Activated T-cell treated with anti-CD3 and anti-CD28 coated beads, Interleukin-2, amount 50 U/mL, for 72 hours (primary cell): ENCODE results near the gene EBP. TPM values are rescaled to one million over a fixed set of nuclear protein-coding genes. Genes with fewer than 3 reads are reported as not detected.
"Not testable (repeated sequence)": the region's sequence is repeated elsewhere in the genome, so short reads cannot be mapped to it uniquely, and the experiment has no call there.

Experiments
- ATAC-seq, 2 donors: fragments of 150-1000 bp; cut with Tn5 transposase; replicated peaks in 1 of 2; 2 replicates each; pipeline ENCODE4 v1.10.0; 2021; ENCODE audit warnings: moderate library complexity in 2 of 2, mild to moderate bottlenecking in 1 of 2
- DNase-seq, 2 donors: peaks; one replicate each; pipeline ENCODE4 v3.0.0; 2021 to 2022; ENCODE audit warnings: mixed read lengths in 1 of 2
- H3K27ac Mint-ChIP-seq: one replicate; pipeline ENCODE4 v1.8.0; 2022; ENCODE audit warnings: mild to moderate bottlenecking, moderate library complexity, mixed read lengths
- H3K27me3 Mint-ChIP-seq: one replicate; pipeline ENCODE4 v1.8.0; 2022; ENCODE audit warnings: low read depth, mixed read lengths
- H3K36me3 Mint-ChIP-seq, 2 donors: one replicate each; pipeline ENCODE4 v1.8.0; 2022; ENCODE audit warnings: mixed read lengths in 2 of 2, mild to moderate bottlenecking in 1 of 2; ENCODE audit not compliant: insufficient read depth in 2 of 2
- H3K4me1 Mint-ChIP-seq: one replicate; pipeline ENCODE4 v1.8.0; 2022; ENCODE audit warnings: low read depth, mixed read lengths
- H3K4me3 Mint-ChIP-seq, 2 donors: one replicate each; pipeline ENCODE4 v1.8.0; 2022; ENCODE audit warnings: mild to moderate bottlenecking in 2 of 2, mixed read lengths in 2 of 2, moderate library complexity in 2 of 2
- H3K9me3 Mint-ChIP-seq, 2 donors: one replicate each; pipeline ENCODE4 v1.8.0; 2022; ENCODE audit warnings: mixed read lengths in 2 of 2
- total RNA-seq, 2 donors: library from RNA; stranded (reverse); gene quantifications; one replicate each; pipeline ENCODE4 v1.2.3, GENCODE V29; 2022

EBP gene
- total RNA-seq, 2 donors from 2014 or later: 112 to 113 TPM

GRCh38 chrX:48540480-48540879 lies 18.9 kb downstream of the EBP start:
- H3K9me3 Mint-ChIP-seq: no peaks in the 10 kb centered on the region
- ATAC-seq: no peak
- no peaks in the 10 kb centered on the region for H3K27me3 Mint-ChIP-seq
- H3K4me3 Mint-ChIP-seq: peak overlapping the region; percentile 82 to 99
- no peak for DNase-seq
- peaks cover 3 to 6% of the 10 kb centered on the region in 2 donors for H3K36me3 Mint-ChIP-seq
- H3K27ac Mint-ChIP-seq: peak overlapping the region; percentile 95
- peaks cover 17% of the 10 kb centered on the region for H3K4me1 Mint-ChIP-seq

- Mint-ChIP-seq H3K4me1 (peaks cover 17% of the 10 kb centered on the region), H3K27ac (peak overlapping the region; percentile 79), H3K36me3 (peaks cover 3 to 6% of the 10 kb centered on the region in 2 donors), H3K9me3 (no peaks in the 10 kb centered on the region), H3K27me3 (no peaks in the 10 kb centered on the region), H3K4me3 (peak overlapping the region; percentile 82 to 99)
- DNase-seq (no peak), ATAC-seq (no peak)
Measured at GRCh38 chrX:48541140-48541814, 19.7 kb downstream of the EBP start.

- peaks cover 0 to 5% of the 10 kb centered on the region in 2 donors for H3K36me3 Mint-ChIP-seq
- H3K4me3 Mint-ChIP-seq: no peak overlapping the region
- H3K4me1 Mint-ChIP-seq: no peaks in the 10 kb centered on the region
- no peak for ATAC-seq
- H3K27ac Mint-ChIP-seq: no peak overlapping the region
- no peaks in the 10 kb centered on the region for H3K27me3 Mint-ChIP-seq
- no peak for DNase-seq
- H3K9me3 Mint-ChIP-seq: no peaks in the 10 kb centered on the region
Measured at GRCh38 chrX:48548871-48549270, 27.3 kb downstream of the EBP start.

- not testable (repeated sequence) for H3K36me3 Mint-ChIP-seq, H3K4me1 Mint-ChIP-seq, H3K4me3 Mint-ChIP-seq
Measured at GRCh38 chrX:48555731-48556325, 34.2 kb downstream of the EBP start.

GRCh38 chrX:48558271-48558670 lies 36.7 kb downstream of the EBP start:
- H3K4me3 Mint-ChIP-seq: peak overlapping the region in 1 of 2 donors; percentile 43
- no peaks in the 10 kb centered on the region for H3K4me1 Mint-ChIP-seq
- peak; percentile 97 to 99 for ATAC-seq
- H3K27ac Mint-ChIP-seq: peak overlapping the region; percentile 87
- peaks cover 6% of the 10 kb centered on the region for H3K27me3 Mint-ChIP-seq
- peaks cover 2 to 7% of the 10 kb centered on the region in 2 donors for H3K36me3 Mint-ChIP-seq
- no peak for DNase-seq
- no peaks in the 10 kb centered on the region for H3K9me3 Mint-ChIP-seq

More at GRCh38 chrX:48555731-48556325, 34.2 kb downstream of the EBP start:
- not testable (repeated sequence) for H3K27me3 Mint-ChIP-seq, ATAC-seq, H3K27ac Mint-ChIP-seq, H3K9me3 Mint-ChIP-seq, DNase-seq

- Mint-ChIP-seq H3K27me3 (peaks cover 4% of the 10 kb centered on the region), H3K4me1 (no peaks in the 10 kb centered on the region), H3K9me3 (no peaks in the 10 kb centered on the region), H3K27ac (no peak overlapping the region), H3K36me3 (peaks cover 2 to 9% of the 10 kb centered on the region in 2 donors), H3K4me3 (no peak overlapping the region)
- ATAC-seq: no peak
- DNase-seq: no peak
Measured at GRCh38 chrX:48559636-48560035, 38.0 kb downstream of the EBP start.

GRCh38 chrX:48560056-48560455 lies 38.4 kb downstream of the EBP start:
- no peak for ATAC-seq
- Mint-ChIP-seq H3K27ac (no peak overlapping the region), H3K27me3 (no peaks in the 10 kb centered on the region), H3K36me3 (peaks cover 2 to 9% of the 10 kb centered on the region in 2 donors), H3K4me1 (no peaks in the 10 kb centered on the region), H3K4me3 (no peak overlapping the region), H3K9me3 (no peaks in the 10 kb centered on the region)
- no peak for DNase-seq

- no peaks in the 10 kb centered on the region for H3K27me3 Mint-ChIP-seq
- no peak overlapping the region for H3K4me3 Mint-ChIP-seq
- H3K4me1 Mint-ChIP-seq: no peaks in the 10 kb centered on the region
- H3K36me3 Mint-ChIP-seq: peaks cover 2 to 9% of the 10 kb centered on the region in 2 donors
- H3K27ac Mint-ChIP-seq: peak overlapping the region; percentile 46
- H3K9me3 Mint-ChIP-seq: no peaks in the 10 kb centered on the region
- no peak for DNase-seq
- no peak for ATAC-seq
Measured at GRCh38 chrX:48560681-48561080, 39.1 kb downstream of the EBP start.

GRCh38 chrX:48569958-48570357 lies 48.4 kb downstream of the EBP start:
- Mint-ChIP-seq H3K4me3 (peak overlapping the region in 1 of 2 donors; percentile 18), H3K9me3 (no peaks in the 10 kb centered on the region), H3K27me3 (no peaks in the 10 kb centered on the region), H3K36me3 (peaks cover 4 to 5% of the 10 kb centered on the region in 2 donors), H3K27ac (peak overlapping the region; percentile 15), H3K4me1 (peaks cover 21% of the 10 kb centered on the region)
- peak; percentile 73 to 78 for ATAC-seq
- DNase-seq: peak; percentile 42 to 43

GRCh38 chrX:48573690-48574269 lies 52.2 kb downstream of the EBP start:
- Mint-ChIP-seq H3K9me3 (no peaks in the 10 kb centered on the region), H3K27ac (peak overlapping the region; percentile 93), H3K4me3 (peak overlapping the region; percentile 90 to 98), H3K4me1 (peaks cover 31% of the 10 kb centered on the region), H3K36me3 (peaks cover 15 to 26% of the 10 kb centered on the region in 2 donors), H3K27me3 (no peaks in the 10 kb centered on the region)
- ATAC-seq: no peak
- DNase-seq: no peak

GRCh38 chrX:48574270-48575266 lies 53.0 kb downstream of the EBP start, which contains the start of gene RBM3:
RBM3 (plus strand) TSS chrX:48574484; CDS start chrX:48575181, 697 bp downstream.
- Mint-ChIP-seq H3K27ac (peak within 1 kb of the TSS; percentile 93), H3K27me3 (no peaks in the 10 kb centered on the region), H3K9me3 (no peaks in the 10 kb centered on the region), H3K4me3 (peak within 1 kb of the TSS; percentile 90 to 98), H3K4me1 (peaks cover 25% of the 10 kb centered on the region), H3K36me3 (peaks cover 18 to 28% of the 10 kb centered on the region in 2 donors)
- peak; percentile 87 to 89 for ATAC-seq
- peak; percentile 90 to 94 for DNase-seq

- Mint-ChIP-seq H3K27me3 (no peaks in the 10 kb centered on the region), H3K4me1 (peaks cover 17% of the 10 kb centered on the region), H3K27ac (peak overlapping the region; percentile 93), H3K36me3 (peaks cover 22 to 32% of the 10 kb centered on the region in 2 donors), H3K4me3 (peak overlapping the region; percentile 90 to 98), H3K9me3 (no peaks in the 10 kb centered on the region)
- ATAC-seq: no peak
- no peak for DNase-seq
Measured at GRCh38 chrX:48575642-48576041, 54.0 kb downstream of the EBP start.
